WERI-Rb-1 (cell line): ENCODE measurements around the gene HOXA5.

Experiments used
- DNase-seq: peaks from one replicate; pipeline ENCODE4 v3.0.0-alpha.2; 2020
- H3K27ac ChIP-seq: fragments of 250-450 bp; sonication (Bioruptor Pico); 2 replicates; pipeline ENCODE4 v1.5.1; 2020; ENCODE audit warnings: mild to moderate bottlenecking, moderate library complexity
- H3K27me3 ChIP-seq: fragments of 250-450 bp; sonication (Bioruptor Pico); 2 replicates; pipeline ENCODE4 v1.5.1; 2021; ENCODE audit warnings: mild to moderate bottlenecking, low read depth, moderate library complexity; ENCODE audit not compliant: insufficient read depth, severe bottlenecking
- H3K36me3 ChIP-seq: fragments of 250-450 bp; sonication (Bioruptor Pico); 2 replicates; pipeline ENCODE4 v1.5.1; 2020; ENCODE audit warnings: mild to moderate bottlenecking, moderate library complexity
- H3K4me3 ChIP-seq: 2 replicates; pipeline ENCODE4 v1.5.1; 2011; ENCODE audit warnings: low read depth, mild to moderate bottlenecking, control low read depth, low read length
- H3K9me3 ChIP-seq: fragments of 250-450 bp; sonication (Bioruptor Pico); 2 replicates; pipeline ENCODE4 v1.5.1; 2021; ENCODE audit warnings: mild to moderate bottlenecking, moderate library complexity; ENCODE audit not compliant: severe bottlenecking
- CTCF ChIP-seq: IDR thresholded peaks from 2 replicates; pipeline ENCODE4 v1.5.1; 2011; ENCODE audit warnings: low read depth, mild to moderate bottlenecking, control low read depth, inconsistent platforms, low read length

HOXA5 gene

GRCh38 chr7:27164367-27165088 lies 21.0 kb upstream of the HOXA5 start:
- H3K27ac ChIP-seq: no peak overlapping the region
- H3K9me3 ChIP-seq: peaks cover 21% of the 10 kb centered on the region
- H3K36me3 ChIP-seq: no peaks in the 10 kb centered on the region
- no peak for TF ChIP-seq CTCF
- H3K27me3 ChIP-seq: peaks cover 55% of the 10 kb centered on the region
- H3K4me3 ChIP-seq: no peak overlapping the region
- DNase-seq: no peak

- Histone ChIP-seq H3K27me3 (peaks cover 55% of the 10 kb centered on the region), H3K9me3 (peaks cover 21% of the 10 kb centered on the region), H3K4me3 (no peak overlapping the region), H3K27ac (no peak overlapping the region), H3K36me3 (no peaks in the 10 kb centered on the region)
- no peak for TF ChIP-seq CTCF
- DNase-seq: no peak
Observed at GRCh38 chr7:27164045-27164366, 20.5 kb upstream of the HOXA5 start.

GRCh38 chr7:27163288-27164044 lies 20.0 kb upstream of the HOXA5 start:
- Histone ChIP-seq H3K27ac (no peak overlapping the region), H3K27me3 (peaks cover 53% of the 10 kb centered on the region), H3K4me3 (no peak overlapping the region), H3K36me3 (no peaks in the 10 kb centered on the region), H3K9me3 (peaks cover 21% of the 10 kb centered on the region)
- TF ChIP-seq CTCF: no peak
- no peak for DNase-seq

GRCh38 chr7:27162561-27163287 lies 19.2 kb upstream of the HOXA5 start:
- Histone ChIP-seq H3K36me3 (no peaks in the 10 kb centered on the region), H3K4me3 (no peak overlapping the region), H3K27ac (no peak overlapping the region)

More at GRCh38 chr7:27162561-27163287, 19.2 kb upstream of the HOXA5 start:
- H3K9me3 ChIP-seq: peaks cover 22% of the 10 kb centered on the region
- DNase-seq: no peak
- H3K27me3 ChIP-seq: peaks cover 48% of the 10 kb centered on the region
- no peak for TF ChIP-seq CTCF
